Sciatic nerve (tissue), 2 donors: ENCODE data around the gene DUSP7. TPM values are rescaled to one million over a fixed set of nuclear protein-coding genes. Genes with fewer than 3 reads are reported as not detected.
"Not testable (repeated sequence)": the region's sequence is repeated elsewhere in the genome, so short reads cannot be mapped to it uniquely, and the experiment has no call there.

Experiments used
- ATAC-seq: fragments of 200-7000 bp; cut with Tn5 transposase; one replicate; pipeline ENCODE4 v1.9.1; 2020; ENCODE audit warnings: mild to moderate bottlenecking, moderate library complexity
- DNase-seq: peaks from one replicate; pipeline ENCODE4 v3.0.0-alpha.2; 2020; ENCODE audit warnings: low spot score
- intact Hi-C: fragments of 100-400 bp; cut with DNase I; formaldehyde crosslinking; loops from one replicate; pipeline ENCODE4 v1.14.2; 2022
- total RNA-seq: library from RNA; stranded (reverse); fragmentation: NEBNext Ultra II Directional; extraction: Animal tissue kit (Norgen Biotek cat#: 25700); gene quantifications from one replicate; pipeline ENCODE4 v1.2.1, GENCODE V29; 2021
- donor health status: DM: no; HTN: no; CAD: no.
- donor health status: DM: no; HTN: no; CAD: no.

DUSP7 gene
- total RNA-seq, 1 donor from 2014 or later = 22.1 TPM

DNA sequence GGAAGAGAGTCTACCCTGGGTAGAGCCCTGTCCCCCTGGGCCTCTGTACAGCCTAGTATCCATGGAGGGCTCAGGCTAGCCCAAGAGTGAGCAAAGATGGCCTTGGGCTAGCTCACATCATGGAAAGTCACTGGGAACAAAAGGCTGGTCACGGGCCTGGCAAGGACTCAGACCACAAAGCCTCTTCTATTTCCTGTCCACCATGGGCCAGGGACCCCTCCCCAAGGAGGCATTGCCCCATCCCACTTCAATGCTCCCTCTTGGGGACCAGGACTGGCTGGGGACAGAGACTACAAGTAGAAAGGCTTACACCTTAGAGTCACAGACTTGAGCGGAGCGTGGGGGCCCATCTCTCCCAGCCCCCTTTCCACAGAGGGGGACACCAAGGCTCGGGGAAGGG lies 16.9 kb downstream of the DUSP7 start:
- intact Hi-C loops = no loop called here
- DNase-seq (no peak), ATAC-seq (peak; percentile 12)

DNA sequence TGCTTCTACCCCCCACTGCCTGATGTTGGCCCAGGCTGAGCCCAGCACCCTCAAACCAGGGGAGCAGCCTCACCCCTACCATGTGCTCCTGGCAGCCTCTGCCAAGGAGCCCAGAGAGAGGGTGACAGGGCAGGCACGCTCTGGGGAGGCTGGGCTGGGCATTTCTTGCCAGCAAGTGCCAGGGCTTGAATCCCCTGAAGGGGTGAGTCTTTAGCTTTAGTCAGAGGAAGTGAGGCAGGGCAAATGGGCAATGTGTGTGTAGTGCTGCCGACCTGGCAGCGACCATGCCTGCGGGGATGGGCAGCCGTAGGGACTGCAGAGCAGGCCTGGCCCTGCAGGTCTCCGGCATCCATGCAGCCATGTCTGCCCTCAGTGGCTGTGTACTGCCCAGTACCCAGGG lies 18.1 kb downstream of the DUSP7 start:
- DNase-seq = no peak
- no peak for ATAC-seq
- intact Hi-C loops = no loop called here

DNA sequence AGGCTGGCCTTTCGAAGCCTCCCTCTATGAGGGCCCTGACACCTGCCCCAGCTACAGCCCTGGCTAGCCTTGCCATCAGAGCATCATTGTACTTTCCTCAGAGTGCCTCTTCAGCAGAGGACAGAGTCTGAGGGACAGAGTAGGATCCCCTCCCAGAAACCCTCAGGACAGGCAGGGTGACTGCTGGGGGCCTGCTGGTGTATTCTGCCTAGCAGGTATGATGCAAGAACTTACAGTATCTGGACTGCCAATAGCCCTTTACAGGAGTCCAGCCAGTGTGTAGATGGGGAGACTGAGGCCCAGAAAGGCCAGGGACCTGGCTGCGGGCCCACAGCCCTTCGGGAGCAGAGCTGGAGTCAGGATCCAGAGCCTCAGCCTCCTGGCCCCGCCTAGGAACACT lies 19.1 kb downstream of the DUSP7 start:
- no peak for DNase-seq
- intact Hi-C loops = no loop called here

DNA sequence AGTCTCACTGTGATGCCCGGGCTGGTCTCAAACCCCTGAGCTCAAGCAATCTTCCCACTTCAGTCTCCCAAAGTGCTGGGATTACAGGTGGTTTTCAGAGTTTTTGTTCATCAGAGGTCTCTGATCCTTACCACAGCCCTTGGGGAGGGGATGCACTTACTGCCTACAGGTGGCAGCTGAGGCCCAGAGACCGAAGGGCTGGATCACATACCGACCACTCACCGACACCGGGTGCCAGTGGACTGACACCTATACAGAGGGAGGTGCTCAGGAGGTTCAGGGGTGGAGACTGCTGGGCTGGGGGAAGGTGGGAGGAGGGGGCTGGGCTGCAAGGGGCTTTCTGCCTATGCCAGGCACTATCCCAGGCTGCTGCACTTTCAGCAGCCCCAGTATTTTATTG lies 19.5 kb downstream of the DUSP7 start:
- intact Hi-C loops = no loop called here
- DNase-seq (no peak), ATAC-seq (no peak)

More for the DNA sequence above, 19.1 kb downstream of the DUSP7 start:
- ATAC-seq = no peak

DNA sequence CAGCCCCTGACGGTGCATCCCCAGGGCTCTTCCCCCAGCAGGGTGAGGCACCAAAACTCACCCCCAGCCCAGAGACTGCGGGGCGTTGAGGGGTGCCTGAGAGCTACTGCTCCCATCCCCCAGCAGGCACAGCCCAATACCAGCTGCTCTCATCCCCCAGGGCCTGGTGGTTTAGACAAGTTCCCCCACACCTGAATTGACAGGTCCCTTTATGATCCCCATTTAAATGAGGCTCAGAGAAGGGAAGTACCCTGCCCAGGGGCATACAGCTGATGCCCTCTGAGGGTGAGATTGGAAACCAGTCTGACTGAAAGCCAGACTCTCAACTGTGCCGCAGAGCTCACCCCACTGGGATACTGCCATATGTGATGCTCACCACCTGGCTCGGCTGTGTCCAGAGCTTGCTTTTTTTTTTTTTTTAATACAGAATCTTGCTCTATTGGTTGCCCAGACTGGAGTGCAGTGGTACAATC lies 20.1 kb downstream of the DUSP7 start:
- intact Hi-C loops = no loop called here
- ATAC-seq (no peak), DNase-seq (no peak)

DNA sequence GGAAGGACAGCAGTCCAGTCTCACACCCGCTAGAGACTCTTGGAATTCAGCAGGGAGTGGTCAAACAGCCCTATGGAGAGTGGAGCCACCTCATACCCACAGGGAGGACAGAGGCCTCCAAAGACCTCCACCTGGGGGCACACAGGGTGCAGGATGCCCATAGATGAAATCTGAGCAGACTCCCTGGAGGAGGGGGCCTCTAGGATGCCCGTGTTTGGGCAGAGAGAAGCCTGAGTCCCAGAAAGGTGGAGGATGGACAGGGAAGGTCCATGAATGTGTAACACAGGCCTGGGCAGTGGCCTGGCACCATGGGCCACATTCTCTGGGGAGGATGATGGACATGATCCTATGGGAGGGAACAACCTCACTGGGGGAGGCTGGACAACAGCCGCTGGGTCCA lies 21.7 kb downstream of the DUSP7 start:
- intact Hi-C loops = no loop called here
- ATAC-seq (no peak), DNase-seq (no peak)

DNA sequence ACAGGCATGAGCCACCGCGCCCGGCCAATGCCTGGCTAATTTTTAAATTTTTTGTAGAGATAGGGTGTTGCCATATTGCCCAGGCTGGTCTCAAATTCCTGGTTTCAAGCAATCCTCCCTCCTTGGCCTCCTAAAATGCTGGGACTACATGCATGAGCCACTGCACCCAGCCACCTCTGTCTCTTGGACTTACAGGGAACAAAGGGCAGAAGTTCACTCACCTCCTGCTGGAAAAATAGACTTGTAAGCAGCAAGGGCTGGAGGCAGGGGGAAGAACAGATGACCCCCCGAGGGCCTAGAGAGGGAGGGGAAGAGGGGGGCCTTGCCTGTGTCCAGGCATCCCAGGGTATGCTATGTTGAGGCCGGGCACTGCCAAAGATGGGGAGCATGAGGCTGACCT lies 22.2 kb downstream of the DUSP7 start:
- DNase-seq (no peak), ATAC-seq (no peak)
- intact Hi-C loops = no loop called here

DNA sequence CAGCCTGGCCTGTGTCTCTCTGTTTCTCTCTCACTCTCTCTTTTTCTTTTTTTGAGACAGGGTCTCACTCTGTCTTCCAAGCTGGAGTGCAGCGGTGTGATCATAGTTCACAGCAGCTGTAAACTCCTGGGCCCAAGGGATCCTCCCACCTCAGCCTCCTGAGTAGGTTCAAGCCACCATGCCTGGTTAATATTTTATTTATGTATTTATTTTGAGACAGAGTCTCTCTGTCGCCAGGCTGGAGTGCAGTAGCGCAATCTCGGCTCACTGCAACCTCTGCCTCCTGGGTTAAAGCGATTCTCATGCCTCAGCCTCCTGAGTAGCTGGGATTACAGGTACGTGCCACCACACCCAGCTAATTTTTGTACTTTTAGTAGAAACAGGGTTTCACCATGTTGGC lies 22.6 kb downstream of the DUSP7 start:
- intact Hi-C loops, DNase-seq, ATAC-seq: not testable (repeated sequence)

DNA sequence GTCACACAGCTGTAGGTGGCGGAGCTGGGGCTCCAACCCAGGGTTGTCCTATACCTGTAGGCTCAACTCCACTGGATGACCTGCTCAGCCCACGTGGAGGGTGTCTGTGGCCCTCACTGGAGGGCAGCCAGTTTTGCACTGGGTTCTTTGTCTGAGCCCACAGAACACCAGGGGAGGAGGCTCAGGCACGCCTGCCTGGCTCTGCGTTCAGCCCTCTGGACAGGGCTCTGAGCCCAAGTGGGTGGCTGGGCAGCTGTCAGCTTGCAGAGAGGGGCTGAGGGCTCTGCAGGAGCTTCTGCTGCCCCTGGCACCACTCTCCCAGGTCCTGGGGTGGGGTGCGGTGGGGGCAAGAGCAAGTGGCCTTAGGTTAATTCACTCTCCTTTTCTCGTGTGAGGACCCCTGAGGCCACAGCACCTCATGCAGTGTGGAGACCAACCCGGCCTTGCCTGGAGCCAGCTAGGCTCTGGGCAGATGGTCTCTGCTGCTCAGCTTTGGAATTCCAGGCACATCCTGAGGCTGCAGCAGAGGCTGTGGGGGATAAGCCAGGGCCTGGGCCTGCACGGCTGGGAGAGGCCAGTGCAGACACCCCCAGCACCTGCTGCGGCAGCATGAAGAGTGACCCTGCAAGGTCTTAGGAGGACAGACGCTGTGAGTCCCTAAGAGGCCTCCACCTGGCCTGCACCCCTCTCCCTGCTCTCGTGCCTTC lies 23.5 kb downstream of the DUSP7 start:
- intact Hi-C loops = no loop called here
- DNase-seq (no peak), ATAC-seq (no peak)

DNA sequence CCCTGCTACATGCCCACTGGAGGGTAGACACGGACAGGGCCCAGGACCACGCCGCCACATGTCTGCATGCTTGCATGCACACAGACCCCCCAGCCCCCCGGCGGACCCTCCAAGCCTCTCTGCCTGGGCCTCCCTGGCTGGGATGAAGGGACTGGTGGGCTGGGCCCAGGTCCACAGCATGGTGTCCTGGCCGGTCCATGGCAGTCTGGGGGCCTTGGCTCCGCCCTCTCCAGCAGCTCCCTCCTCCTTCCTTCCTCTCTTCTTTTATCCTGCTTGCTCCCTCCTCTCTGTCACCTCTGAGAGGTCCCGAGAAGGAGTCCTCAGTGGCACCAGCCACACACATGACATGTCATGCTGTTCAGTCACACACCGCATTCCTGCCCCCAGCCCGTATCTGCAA lies 24.5 kb downstream of the DUSP7 start:
- intact Hi-C loops = no loop called here
- ATAC-seq (no peak), DNase-seq (no peak)

DNA sequence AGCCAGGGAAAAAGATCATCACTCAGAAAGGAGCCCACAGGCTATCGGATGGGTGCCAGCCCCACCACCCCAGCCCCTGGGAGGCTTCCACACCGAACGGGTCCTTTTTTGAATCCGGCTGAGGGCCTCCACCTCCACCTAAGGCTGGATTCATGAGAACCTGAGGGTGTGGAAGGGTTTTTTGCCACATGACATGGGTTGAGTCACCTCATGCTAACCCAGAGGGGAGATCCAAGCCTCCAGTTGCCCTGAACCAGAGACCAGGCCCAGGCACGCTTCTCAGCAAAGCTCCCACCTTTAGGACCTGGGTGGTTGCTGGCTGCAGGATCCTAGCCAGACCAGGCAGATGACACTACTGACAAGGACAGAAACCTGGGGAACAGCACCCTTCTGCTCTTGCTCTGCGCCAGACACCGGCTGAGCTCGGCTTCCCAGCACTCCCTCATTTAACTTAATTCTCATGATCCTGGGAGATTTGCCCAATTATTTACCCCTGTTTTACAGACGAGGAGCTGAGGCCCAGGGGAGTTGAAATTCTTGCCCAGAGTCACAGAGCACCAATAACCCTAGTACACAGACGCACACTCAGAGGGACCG lies 25.6 kb downstream of the DUSP7 start:
- no peak for ATAC-seq
- intact Hi-C loops = no loop called here
- DNase-seq = no peak

DNA sequence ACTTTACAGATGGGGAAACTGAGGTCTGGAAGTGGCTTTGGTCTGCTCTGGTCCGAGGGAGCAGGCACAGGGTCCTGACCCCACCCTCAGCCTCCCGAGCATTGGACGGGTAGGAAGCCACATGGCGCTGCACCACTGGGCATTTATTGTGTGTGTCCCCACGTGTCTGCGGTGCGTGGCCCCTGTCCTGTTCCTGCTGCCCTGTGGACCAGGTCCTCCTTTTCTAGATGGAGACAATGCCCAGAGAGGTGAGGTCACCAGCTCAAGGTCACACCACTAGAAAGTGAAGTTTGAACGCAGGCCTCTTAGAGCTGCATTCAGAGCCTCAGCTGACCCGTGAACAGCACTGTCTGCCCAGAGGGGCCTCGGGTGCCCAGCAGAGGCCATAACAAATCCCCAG lies 26.8 kb downstream of the DUSP7 start:
- ATAC-seq (no peak), DNase-seq (no peak)
- intact Hi-C loops = no loop called here

DNA sequence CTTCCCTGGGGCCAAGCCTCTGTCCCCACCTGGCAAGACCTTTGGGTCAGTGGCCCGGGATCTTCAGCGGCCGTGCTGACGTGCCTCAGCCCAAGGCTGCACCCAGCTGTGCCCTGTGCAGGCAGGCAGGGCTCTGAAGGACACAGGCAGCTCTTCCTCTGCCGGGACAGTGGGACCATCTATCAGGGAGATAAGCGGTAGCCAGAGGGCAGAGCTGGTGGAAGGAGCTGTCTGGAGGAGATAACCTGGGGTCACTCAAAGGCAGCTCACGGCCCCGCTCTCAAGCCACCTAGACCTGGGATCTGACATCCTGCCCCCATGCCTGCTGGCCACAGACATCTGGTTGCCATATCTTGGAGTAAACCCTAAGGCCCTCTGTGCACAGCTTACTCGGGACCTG lies 27.3 kb downstream of the DUSP7 start:
- DNase-seq (no peak), ATAC-seq (no peak)
- intact Hi-C loops = no loop called here

DNA sequence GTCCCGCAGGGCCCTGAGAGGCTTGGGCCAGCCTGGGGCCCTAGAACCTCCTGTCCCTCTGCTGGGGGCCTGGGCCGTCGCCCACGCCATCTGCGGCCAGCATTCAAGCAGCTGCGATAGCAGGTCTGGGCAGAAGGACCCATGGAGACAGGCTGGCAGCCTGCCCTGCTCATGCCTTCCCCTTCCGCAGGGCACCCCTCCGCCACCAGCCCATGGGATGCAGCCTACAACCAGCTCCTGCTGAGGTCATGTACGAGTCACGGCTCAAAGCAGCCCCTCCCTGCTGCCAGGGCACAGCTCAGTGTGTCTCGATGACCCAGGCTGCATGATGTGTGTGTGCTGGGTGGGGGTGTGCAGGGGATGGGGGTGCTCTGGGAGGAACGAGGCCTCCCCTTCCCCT lies 27.8 kb downstream of the DUSP7 start:
- no peak for DNase-seq
- ATAC-seq = peak; percentile 49
- intact Hi-C loops = no loop called here

DNA sequence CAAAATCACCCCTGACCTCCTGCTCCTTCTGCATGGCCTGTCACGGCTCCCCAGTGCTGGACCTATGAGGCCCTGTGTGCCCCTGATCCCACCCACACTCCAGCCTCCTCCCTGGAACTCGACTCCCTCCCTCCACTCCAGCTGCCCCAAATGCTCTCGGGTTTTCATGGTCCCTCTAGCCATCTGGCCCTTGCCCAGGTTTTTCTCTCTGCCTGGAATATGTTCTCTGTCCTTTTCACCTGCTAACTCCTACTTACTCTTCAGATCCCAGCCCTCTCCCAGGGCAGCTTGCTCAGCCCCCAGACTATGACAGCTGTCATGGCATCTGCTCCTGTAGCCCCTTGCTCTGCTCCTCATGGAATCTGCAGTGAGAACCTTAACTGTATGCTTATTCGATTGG lies 30.3 kb downstream of the DUSP7 start:
- intact Hi-C loops = no loop called here
- DNase-seq (no peak), ATAC-seq (no peak)

DNA sequence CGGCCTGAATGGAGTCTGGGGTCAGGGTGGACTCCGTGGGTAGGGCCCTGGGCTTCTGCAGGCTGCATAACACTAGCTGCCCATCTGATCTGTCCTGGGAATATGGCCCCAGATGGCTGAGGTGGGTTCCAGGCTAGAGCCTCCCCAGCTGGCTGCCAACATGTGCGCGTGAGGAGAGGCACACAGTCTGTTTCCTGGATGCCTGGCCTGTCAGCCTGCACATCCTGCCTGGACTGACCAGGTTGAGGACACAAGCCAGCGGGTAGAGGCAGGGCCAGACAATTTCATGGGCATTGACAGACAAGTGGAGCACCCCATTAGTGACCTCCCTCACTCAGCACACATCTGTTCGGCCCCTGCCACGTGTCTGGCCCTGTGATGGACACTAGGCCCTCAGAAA lies 30.9 kb downstream of the DUSP7 start:
- ATAC-seq = no peak
- intact Hi-C loops = no loop called here
- DNase-seq = no peak

DNA sequence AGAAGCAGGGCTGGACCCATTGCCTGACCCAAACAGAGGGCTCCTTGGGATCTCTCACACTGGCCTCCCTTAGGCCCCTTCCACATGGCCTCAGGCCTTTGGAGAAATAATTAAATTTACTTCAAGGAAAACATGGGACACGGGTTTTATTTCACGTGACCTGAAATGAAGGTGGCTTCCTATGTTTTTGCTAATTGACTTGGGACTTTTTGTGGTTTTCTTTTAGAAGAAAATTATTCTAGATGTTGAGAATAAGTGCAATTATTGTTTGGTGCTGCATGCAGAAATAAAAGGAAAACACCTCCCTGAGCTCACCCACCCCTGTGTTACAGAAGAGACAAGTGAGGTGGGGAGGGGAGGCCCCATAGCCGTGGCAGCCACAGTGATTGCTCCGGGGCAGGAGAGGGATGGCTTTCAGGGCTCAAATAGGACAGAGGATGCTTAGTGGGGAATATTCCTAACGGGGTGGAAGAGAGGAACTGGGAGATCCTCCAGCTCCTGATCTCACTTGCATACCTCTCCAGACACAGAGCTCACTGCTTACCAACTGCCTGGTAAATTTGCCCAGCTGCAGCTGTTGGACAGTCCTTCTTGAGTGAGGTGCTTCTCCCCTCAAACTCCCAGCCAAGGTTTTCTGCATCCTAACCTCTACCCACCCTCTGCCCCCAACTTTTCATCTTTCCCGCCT lies 31.5 kb downstream of the DUSP7 start:
- ATAC-seq (no peak), DNase-seq (no peak)
- intact Hi-C loops = no loop called here

DNA sequence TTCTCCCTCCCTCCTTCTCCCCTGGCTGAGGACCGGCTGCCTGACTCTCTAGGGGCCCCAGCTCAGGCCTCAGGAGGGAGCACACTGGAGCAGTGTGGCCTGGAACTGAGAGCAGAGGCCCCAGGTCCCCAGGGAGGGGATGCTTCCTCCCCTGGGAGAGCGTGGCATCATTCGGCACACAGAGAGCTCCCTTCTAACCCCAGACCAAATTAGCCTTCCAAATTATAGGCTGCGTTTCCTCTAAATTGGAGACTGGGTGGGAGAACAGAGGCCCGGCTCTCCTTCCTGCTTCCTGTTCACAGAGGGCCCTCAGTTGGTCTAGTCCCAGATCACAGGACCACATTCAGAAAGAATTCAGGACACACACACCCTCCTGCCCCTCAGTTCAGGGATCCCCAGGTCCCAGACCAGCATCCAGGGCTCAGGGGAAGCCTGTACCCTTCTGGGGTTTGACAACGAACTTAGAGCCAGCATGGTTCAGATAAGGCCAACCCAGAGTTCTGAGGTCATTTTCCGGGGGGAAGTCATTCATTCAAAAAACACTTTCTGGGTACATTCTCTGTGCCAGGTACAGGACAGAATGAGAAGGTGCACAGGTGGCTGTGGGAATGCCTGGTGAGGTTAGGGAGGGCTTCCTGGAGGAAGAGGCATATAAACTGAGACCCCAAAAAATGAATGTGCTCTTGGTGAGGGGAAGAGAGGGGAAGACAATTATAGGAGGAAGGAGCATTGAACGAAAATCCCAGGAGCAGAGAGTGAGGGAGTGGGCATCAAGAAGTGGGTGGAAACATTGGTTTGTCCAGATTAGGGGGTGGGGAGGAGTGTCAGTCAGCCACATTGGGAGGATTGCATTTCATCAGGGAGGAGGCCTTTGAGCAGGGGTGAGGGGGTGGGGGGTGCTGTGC lies 32.3 kb downstream of the DUSP7 start:
- DNase-seq (no peak), ATAC-seq (no peak)
- intact Hi-C loops = no loop called here

DNA sequence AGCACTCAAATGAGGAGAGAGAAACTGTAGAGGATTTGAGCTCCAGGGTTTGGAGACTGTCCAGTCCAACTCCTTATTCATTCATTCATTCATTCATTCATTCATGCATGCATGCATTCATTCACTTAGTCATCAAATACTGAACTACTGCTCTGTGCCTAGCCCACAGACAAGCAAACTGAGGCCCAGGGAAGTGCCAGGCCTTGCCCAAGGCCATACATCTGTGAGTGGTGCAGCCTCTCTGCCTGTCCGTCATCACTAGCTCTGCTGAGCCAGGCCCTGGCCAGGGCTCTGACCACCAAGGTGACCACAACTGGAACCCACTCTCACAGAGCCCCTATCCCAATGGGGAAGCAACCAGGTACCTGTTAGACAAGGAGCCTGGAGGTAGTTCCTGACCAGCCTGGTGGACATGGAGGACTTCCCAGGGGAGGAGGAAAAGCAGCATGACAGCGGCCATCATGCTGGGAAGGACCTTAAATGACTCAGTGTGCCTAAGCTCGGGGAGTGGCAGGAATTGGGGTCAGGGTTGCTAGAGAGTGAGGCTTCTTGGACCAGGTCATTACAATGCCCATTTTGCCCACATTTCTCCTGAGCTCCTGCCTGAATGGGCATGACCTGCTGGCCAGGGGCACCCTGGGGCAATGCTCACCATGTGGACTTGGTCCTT lies 33.1 kb downstream of the DUSP7 start:
- DNase-seq = no peak
- intact Hi-C loops = no loop called here
- no peak for ATAC-seq
